Neural progenitor cell (in vitro differentiated cells): ENCODE results near the gene POLR2J.

Experiments
- EZH2 ChIP-seq: fragments of 200-600 bp; sonication (generic); IDR thresholded peaks from 2 replicates; pipeline ENCODE4 v1.6.1; 2017; ENCODE audit warnings: antibody characterized with exemption, mild to moderate bottlenecking, moderate library complexity
- TF ChIP-seq, protein P1 (sequence below): fragments of 200-600 bp; sonication (generic); IDR thresholded peaks from 2 replicates; pipeline ENCODE4 v1.5.1; 2017; ENCODE audit warnings: antibody characterized with exemption, mild to moderate bottlenecking

DNA sequence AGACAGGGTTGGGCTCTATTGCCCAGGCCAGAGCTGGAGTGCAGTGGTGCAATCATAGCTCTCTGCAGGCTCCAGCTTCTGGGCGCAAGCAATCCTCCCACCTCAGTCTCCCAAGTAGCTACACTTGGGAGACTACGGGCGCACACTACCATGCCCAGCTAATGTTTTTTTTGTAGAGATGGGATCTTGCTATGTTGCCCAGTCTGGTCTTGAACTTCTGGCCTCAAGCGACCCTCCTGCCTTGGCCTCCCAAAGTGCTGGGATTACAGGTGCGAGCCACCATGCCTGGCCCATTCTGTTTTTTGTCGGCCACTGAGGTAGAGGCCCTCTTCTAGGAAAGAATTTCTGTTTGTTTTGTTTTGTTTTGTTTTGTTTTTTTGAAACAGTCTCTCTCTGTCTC, 26.3 kb downstream of the POLR2J start:
- TF ChIP-seq, protein P1, sequence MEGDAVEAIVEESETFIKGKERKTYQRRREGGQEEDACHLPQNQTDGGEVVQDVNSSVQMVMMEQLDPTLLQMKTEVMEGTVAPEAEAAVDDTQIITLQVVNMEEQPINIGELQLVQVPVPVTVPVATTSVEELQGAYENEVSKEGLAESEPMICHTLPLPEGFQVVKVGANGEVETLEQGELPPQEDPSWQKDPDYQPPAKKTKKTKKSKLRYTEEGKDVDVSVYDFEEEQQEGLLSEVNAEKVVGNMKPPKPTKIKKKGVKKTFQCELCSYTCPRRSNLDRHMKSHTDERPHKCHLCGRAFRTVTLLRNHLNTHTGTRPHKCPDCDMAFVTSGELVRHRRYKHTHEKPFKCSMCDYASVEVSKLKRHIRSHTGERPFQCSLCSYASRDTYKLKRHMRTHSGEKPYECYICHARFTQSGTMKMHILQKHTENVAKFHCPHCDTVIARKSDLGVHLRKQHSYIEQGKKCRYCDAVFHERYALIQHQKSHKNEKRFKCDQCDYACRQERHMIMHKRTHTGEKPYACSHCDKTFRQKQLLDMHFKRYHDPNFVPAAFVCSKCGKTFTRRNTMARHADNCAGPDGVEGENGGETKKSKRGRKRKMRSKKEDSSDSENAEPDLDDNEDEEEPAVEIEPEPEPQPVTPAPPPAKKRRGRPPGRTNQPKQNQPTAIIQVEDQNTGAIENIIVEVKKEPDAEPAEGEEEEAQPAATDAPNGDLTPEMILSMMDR = no peak
- no peak for TF ChIP-seq EZH2
